ENCODE measurements around the gene LRRC36. TPM values are rescaled to one million over a fixed set of nuclear protein-coding genes. Genes with fewer than 3 reads are reported as not detected.

LRRC36 gene
- total and polyA plus RNA-seq, 2 of the 13 experiments (the other 11 are each of a cell fraction or from before 2014, with no cell fraction given), result 0.12 to 0.15 TPM

- TF ChIP-seq MED8 (CRISPR knock-in tag; IDR thresholded peaks at IDR 0.05; ENCODE audit: insufficient replicate concordance), result peak; percentile 66
- 0 out of 2 replicates have a peak, but pooled peaks have one; percentile 74 for TF ChIP-seq ZSCAN12 (CRISPR knock-in tag; IDR thresholded peaks at IDR 0.05)
- peak; percentile 43; the same call in 1 of the 2 replicates for TF ChIP-seq ZFP82 (CRISPR knock-in tag; IDR thresholded peaks at IDR 0.05; ENCODE audit: borderline replicate concordance)
- peak; percentile 52; the same call in 1 of the 2 replicates for TF ChIP-seq ARID4A (CRISPR knock-in tag; IDR thresholded peaks at IDR 0.05; ENCODE audit: borderline replicate concordance)
- peak; percentile 65; the same call in 1 of the 2 replicates for TF ChIP-seq ZSCAN30 (CRISPR knock-in tag; IDR thresholded peaks at IDR 0.05)
- TF ChIP-seq ARID3A (IDR thresholded peaks at IDR 0.05; ENCODE audit: low read depth, low read length), result no peak
- TF ChIP-seq, protein P1, sequence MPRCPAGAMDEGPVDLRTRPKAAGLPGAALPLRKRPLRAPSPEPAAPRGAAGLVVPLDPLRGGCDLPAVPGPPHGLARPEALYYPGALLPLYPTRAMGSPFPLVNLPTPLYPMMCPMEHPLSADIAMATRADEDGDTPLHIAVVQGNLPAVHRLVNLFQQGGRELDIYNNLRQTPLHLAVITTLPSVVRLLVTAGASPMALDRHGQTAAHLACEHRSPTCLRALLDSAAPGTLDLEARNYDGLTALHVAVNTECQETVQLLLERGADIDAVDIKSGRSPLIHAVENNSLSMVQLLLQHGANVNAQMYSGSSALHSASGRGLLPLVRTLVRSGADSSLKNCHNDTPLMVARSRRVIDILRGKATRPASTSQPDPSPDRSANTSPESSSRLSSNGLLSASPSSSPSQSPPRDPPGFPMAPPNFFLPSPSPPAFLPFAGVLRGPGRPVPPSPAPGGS (CRISPR knock-in tag; IDR thresholded peaks at IDR 0.05), result peak; percentile 89; the same call in 1 of the 2 replicates
- TF ChIP-seq SNAPC5 (CRISPR knock-in tag; IDR thresholded peaks at IDR 0.05; ENCODE audit: borderline replicate concordance), result 0 out of 2 replicates have a peak, but pooled peaks have one; percentile 13
- peak; percentile 60; the same call in 1 of the 2 replicates for TF ChIP-seq PAX8 (CRISPR knock-in tag; IDR thresholded peaks at IDR 0.05; ENCODE audit: borderline replicate concordance)
- TF ChIP-seq CC2D1A (CRISPR knock-in tag; IDR thresholded peaks at IDR 0.05), result no peak
- peak; percentile 94 for TF ChIP-seq ZIK1 (CRISPR knock-in tag; IDR thresholded peaks at IDR 0.05; ENCODE audit: borderline replicate concordance, low read depth)
- TF ChIP-seq ZNF263 (CRISPR knock-in tag; IDR thresholded peaks at IDR 0.05), result 0 out of 2 replicates have a peak, but pooled peaks have one; percentile 7
- TF ChIP-seq ZNF274 (CRISPR knock-in tag; IDR thresholded peaks at IDR 0.05), result peak; percentile 88; the same call in 1 of the 2 replicates
- TF ChIP-seq ZNF317 (CRISPR knock-in tag; IDR thresholded peaks at IDR 0.05), result no peak
- no peak for TF ChIP-seq FOXP4 (CRISPR knock-in tag; IDR thresholded peaks at IDR 0.05)
- 0 out of 2 replicates have a peak, but pooled peaks have one; percentile 40 for TF ChIP-seq HIVEP1 (CRISPR knock-in tag; IDR thresholded peaks at IDR 0.05)
- no peak; the same call in 1 of the 2 replicates for TF ChIP-seq NCOA2 (CRISPR knock-in tag; IDR thresholded peaks at IDR 0.05)
Observed at GRCh38 chr16:67279296-67280089, 47.1 kb upstream of the LRRC36 start, which contains the start of gene PLEKHG4 (continued).
